OCI-LY7 (cell line): ENCODE data around the gene EXOC4. TPM values are rescaled to one million over a fixed set of nuclear protein-coding genes. Genes with fewer than 3 reads are reported as not detected.

Source experiments
- BruUV-seq: library from RNA; stranded (reverse); fragments of 400-500 nt; replicated peaks from 2 replicates; lab custom pipeline; 2021; lab: Mats Ljungman, UMichigan
- CTCF ChIA-PET: fragments of 300-600 bp; sonication (Branson Sonifier 250); formaldehyde crosslinking; loops from one replicate; lab custom pipeline; 2022; ENCODE audit warnings: antibody characterized with exemption; ENCODE audit not compliant: unreplicated experiment; lab: Charles Lee
- POLR2A ChIA-PET: fragments of 300-600 bp; sonication (Branson Sonifier 250); formaldehyde crosslinking; loops from one replicate; lab custom pipeline; 2022; ENCODE audit warnings: antibody characterized with exemption; lab: Charles Lee
- DNase-seq: peaks from one replicate; pipeline ENCODE4 v3.0.0-alpha.2; 2015; ENCODE audit warnings: low spot score
- H2AFZ ChIP-seq: fragments of 200-600 bp; sonication (generic), shearing (Covaris generic); 2 replicates; pipeline ENCODE4 v1.6.1; 2014; ENCODE audit warnings: mild to moderate bottlenecking, antibody characterized with exemption, low read length, moderate library complexity
- H3K27ac ChIP-seq: fragments of 200-600 bp; sonication (generic); 2 replicates; pipeline ENCODE4 v1.5.1; 2014; ENCODE audit warnings: mixed run types, low read depth, mild to moderate bottlenecking, moderate library complexity, low read length, inconsistent platforms; ENCODE audit not compliant: poor library complexity, severe bottlenecking
- H3K36me3 ChIP-seq: fragments of 200-600 bp; sonication (generic); 2 replicates; pipeline ENCODE4 v1.6.1; 2014; ENCODE audit warnings: mild to moderate bottlenecking, antibody characterized with exemption, low read length, moderate library complexity, mixed read lengths; ENCODE audit not compliant: insufficient read depth
- H3K4me1 ChIP-seq: fragments of 200-600 bp; sonication (generic); 2 replicates; pipeline ENCODE4 v1.5.1; 2014; ENCODE audit warnings: mild to moderate bottlenecking, low read length; ENCODE audit not compliant: insufficient read depth, poor library complexity, severe bottlenecking
- H3K4me2 ChIP-seq: fragments of 200-600 bp; sonication (generic); 2 replicates; pipeline ENCODE4 v1.6.1; 2014; ENCODE audit warnings: mild to moderate bottlenecking, low read length
- H3K4me3 ChIP-seq: fragments of 200-600 bp; sonication (generic); 2 replicates; pipeline ENCODE4 v1.5.1; 2014; ENCODE audit warnings: mild to moderate bottlenecking, low read depth, low read length; ENCODE audit not compliant: poor library complexity, severe bottlenecking
- H3K79me2 ChIP-seq: fragments of 200-600 bp; sonication (generic); 2 replicates; pipeline ENCODE4 v1.6.1; 2016; ENCODE audit warnings: low read depth, mild to moderate bottlenecking, low read length, moderate library complexity, mixed read lengths; ENCODE audit not compliant: insufficient read depth
- H3K9me2 ChIP-seq: fragments of 200-600 bp; sonication (generic); 2 replicates; pipeline ENCODE4 v1.6.1; 2016; ENCODE audit warnings: mild to moderate bottlenecking, low read length, mixed read lengths; ENCODE audit not compliant: insufficient read depth
- H3K9me3 ChIP-seq: fragments of 200-600 bp; sonication (generic); 2 replicates; pipeline ENCODE4 v1.6.1; 2014; ENCODE audit warnings: mild to moderate bottlenecking, mixed run types, low read length, mixed read lengths
- H4K20me1 ChIP-seq: fragments of 200-600 bp; sonication (generic); 2 replicates; pipeline ENCODE4 v1.6.1; 2014; ENCODE audit warnings: mild to moderate bottlenecking, antibody characterized with exemption, low read length, moderate library complexity, mixed read lengths; ENCODE audit not compliant: insufficient read depth
- EZH2phosphoT487 ChIP-seq: fragments of 200-600 bp; sonication (generic); IDR thresholded peaks from 2 replicates; pipeline ENCODE4 v1.6.1; 2018; ENCODE audit warnings: low read depth, borderline replicate concordance, mild to moderate bottlenecking, mixed run types, antibody characterized with exemption, low read length, moderate library complexity, mixed read lengths
- intact Hi-C: fragments of 100-400 bp; cut with micrococcal nuclease; formaldehyde crosslinking; loops from one replicate; pipeline ENCODE4 v1.10.0; 2022; ENCODE audit not compliant: unreplicated experiment
- total RNA-seq, 2 experiments: library from RNA; depleted of rRNA in 1 of 2; stranded (reverse); fragments of >200 nt in 1 of 2; shearing (Covaris generic) in 1 of 2; gene quantifications; 2 replicates each; pipeline ENCODE4 v1.2.3, GENCODE V29; 2014 to 2022
- TF ChIP-seq, protein P1 (sequence below): fragments of 200-600 bp; sonication (generic); conservative IDR thresholded peaks from 2 replicates; pipeline ENCODE4 v1.5.1; 2014; ENCODE audit warnings: mild to moderate bottlenecking, antibody characterized with exemption, low read length, moderate library complexity, mixed read lengths

The EXOC4 gene
- total RNA-seq, 2 experiments from 2014 or later: 75.1 to 93.2 TPM

DNA sequence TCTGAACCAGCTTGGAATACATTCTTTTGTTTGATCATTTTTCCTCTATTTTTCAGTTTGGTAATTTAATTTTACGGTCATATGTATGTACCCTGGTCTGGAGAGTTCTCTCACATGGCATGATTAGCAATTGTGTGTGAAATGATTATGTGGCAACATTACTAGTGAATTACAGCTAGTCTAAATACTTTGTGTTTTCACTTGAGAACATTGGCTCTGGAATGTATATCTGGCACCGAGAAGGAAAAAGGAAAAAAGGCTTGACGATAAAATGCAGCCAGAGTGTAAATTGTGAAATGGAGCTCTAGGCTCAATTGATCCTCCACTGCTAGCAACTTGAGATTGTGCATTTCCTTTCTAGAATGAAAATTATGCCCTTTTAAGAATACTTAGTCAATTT is 397.2 kb downstream of the EXOC4 start:
- intact Hi-C loops: no loop called here
- H3K4me3 ChIP-seq: no peak overlapping the region
- no peaks in the 10 kb centered on the region for H3K79me2 ChIP-seq
- ChIA-PET CTCF (no interaction called here), POLR2A (interaction anchor here (0.6 kb wide), 1 partner anchor 720 kb away, joined by 5 read pairs; no protein-coding TSS in a partner anchor)
- no peaks in the 10 kb centered on the region for H3K4me1 ChIP-seq
- no peaks in the 10 kb centered on the region for H3K9me3 ChIP-seq
- no peak overlapping the region for H2AFZ ChIP-seq
- no peak for DNase-seq
- no peaks in the 10 kb centered on the region for H4K20me1 ChIP-seq
- no peak overlapping the region for H3K4me2 ChIP-seq
- H3K36me3 ChIP-seq: no peaks in the 10 kb centered on the region
- H3K9me2 ChIP-seq: no peaks in the 10 kb centered on the region
- no peak for TF ChIP-seq EZH2phosphoT487
- TF ChIP-seq, protein P1, sequence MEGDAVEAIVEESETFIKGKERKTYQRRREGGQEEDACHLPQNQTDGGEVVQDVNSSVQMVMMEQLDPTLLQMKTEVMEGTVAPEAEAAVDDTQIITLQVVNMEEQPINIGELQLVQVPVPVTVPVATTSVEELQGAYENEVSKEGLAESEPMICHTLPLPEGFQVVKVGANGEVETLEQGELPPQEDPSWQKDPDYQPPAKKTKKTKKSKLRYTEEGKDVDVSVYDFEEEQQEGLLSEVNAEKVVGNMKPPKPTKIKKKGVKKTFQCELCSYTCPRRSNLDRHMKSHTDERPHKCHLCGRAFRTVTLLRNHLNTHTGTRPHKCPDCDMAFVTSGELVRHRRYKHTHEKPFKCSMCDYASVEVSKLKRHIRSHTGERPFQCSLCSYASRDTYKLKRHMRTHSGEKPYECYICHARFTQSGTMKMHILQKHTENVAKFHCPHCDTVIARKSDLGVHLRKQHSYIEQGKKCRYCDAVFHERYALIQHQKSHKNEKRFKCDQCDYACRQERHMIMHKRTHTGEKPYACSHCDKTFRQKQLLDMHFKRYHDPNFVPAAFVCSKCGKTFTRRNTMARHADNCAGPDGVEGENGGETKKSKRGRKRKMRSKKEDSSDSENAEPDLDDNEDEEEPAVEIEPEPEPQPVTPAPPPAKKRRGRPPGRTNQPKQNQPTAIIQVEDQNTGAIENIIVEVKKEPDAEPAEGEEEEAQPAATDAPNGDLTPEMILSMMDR: no peak
- BruUV-seq: no TSS peak
- no peak overlapping the region for H3K27ac ChIP-seq

- ChIA-PET POLR2A (interaction anchor here (0.6 kb wide), 1 partner anchor 720 kb away, joined by 5 read pairs; no protein-coding TSS in a partner anchor), CTCF (no interaction called here)
- DNase-seq: no peak
- TF ChIP-seq EZH2phosphoT487: no peak
- TF ChIP-seq, protein P1: no peak
- H3K9me2 ChIP-seq: no peaks in the 10 kb centered on the region
- no peaks in the 10 kb centered on the region for H4K20me1 ChIP-seq
- H3K4me1 ChIP-seq: no peaks in the 10 kb centered on the region
- H3K9me3 ChIP-seq: no peaks in the 10 kb centered on the region
- intact Hi-C loops: no loop called here
- H3K4me3 ChIP-seq: no peak overlapping the region
- no peaks in the 10 kb centered on the region for H3K36me3 ChIP-seq
- H3K4me2 ChIP-seq: no peak overlapping the region
- H2AFZ ChIP-seq: no peak overlapping the region
- no peaks in the 10 kb centered on the region for H3K79me2 ChIP-seq
- H3K27ac ChIP-seq: no peak overlapping the region
- BruUV-seq: no TSS peak
These were observed 397.8 kb downstream of the EXOC4 start for GRCh38 chr7:133650487-133651300.

GRCh38 chr7:133652547-133652946 is 399.7 kb downstream of the EXOC4 start:
- Histone ChIP-seq H3K27ac (no peak overlapping the region), H3K9me2 (no peaks in the 10 kb centered on the region), H2AFZ (no peak overlapping the region), H3K36me3 (no peaks in the 10 kb centered on the region), H4K20me1 (no peaks in the 10 kb centered on the region), H3K4me3 (no peak overlapping the region), H3K9me3 (no peaks in the 10 kb centered on the region), H3K4me1 (no peaks in the 10 kb centered on the region), H3K79me2 (no peaks in the 10 kb centered on the region), H3K4me2 (no peak overlapping the region)
- no TSS peak for BruUV-seq
- ChIA-PET CTCF (no interaction called here), POLR2A (no interaction called here)
- DNase-seq: no peak
- TF ChIP-seq, protein P1: no peak
- TF ChIP-seq EZH2phosphoT487: no peak
- intact Hi-C loops: no loop called here
